Loucy (cell line): ENCODE results near the gene PRADC1.

Experiments
- H2AFZ ChIP-seq: fragments of 200-600 bp; sonication (generic); 2 replicates; pipeline ENCODE4 v1.6.0; 2016; ENCODE audit warnings: antibody characterized with exemption, mild to moderate bottlenecking, low read length, moderate library complexity
- H3F3A ChIP-seq: fragments of 200-600 bp; 2 replicates; pipeline ENCODE4 v1.6.0; 2016; ENCODE audit warnings: antibody characterized with exemption, low read depth, mild to moderate bottlenecking
- H3K27me3 ChIP-seq: fragments of 200-600 bp; sonication (generic); 2 replicates; pipeline ENCODE4 v1.6.1; 2014; ENCODE audit warnings: low read length, mild to moderate bottlenecking; ENCODE audit not compliant: insufficient read depth, poor library complexity, severe bottlenecking
- H3K36me3 ChIP-seq: fragments of 200-600 bp; sonication (generic); 2 replicates; pipeline ENCODE4 v1.6.1; 2016; ENCODE audit warnings: low read length; ENCODE audit not compliant: insufficient read depth
- H3K4me1 ChIP-seq: fragments of 200-600 bp; sonication (generic); 2 replicates; pipeline ENCODE4 v1.5.1; 2014; ENCODE audit warnings: low read length, mild to moderate bottlenecking; ENCODE audit not compliant: insufficient read depth, poor library complexity, severe bottlenecking
- H3K4me2 ChIP-seq: fragments of 200-600 bp; sonication (generic); 2 replicates; pipeline ENCODE4 v1.6.0; 2014; ENCODE audit warnings: antibody characterized with exemption, low read length, low read depth, mild to moderate bottlenecking; ENCODE audit not compliant: poor library complexity, severe bottlenecking
- H3K4me3 ChIP-seq: fragments of 200-600 bp; sonication (generic); 2 replicates; pipeline ENCODE4 v1.5.1; 2014; ENCODE audit warnings: low read length, mild to moderate bottlenecking, mixed read lengths; ENCODE audit not compliant: poor library complexity, severe bottlenecking
- H3K79me2 ChIP-seq: fragments of 200-600 bp; sonication (generic); 2 replicates; pipeline ENCODE4 v1.6.1; 2014; ENCODE audit warnings: low read length; ENCODE audit not compliant: insufficient read depth
- H3K9ac ChIP-seq: fragments of 200-600 bp; sonication (generic); 2 replicates; pipeline ENCODE4 v1.6.0; 2014; ENCODE audit warnings: mild to moderate bottlenecking, low read depth, low read length, moderate library complexity; ENCODE audit not compliant: poor library complexity, severe bottlenecking
- H3K9me2 ChIP-seq: fragments of 200-600 bp; sonication (generic); replicated peaks from 2 replicates; pipeline ENCODE4 v1.6.1; 2016; ENCODE audit warnings: low read depth, low read length, mixed read lengths
- H3K9me3 ChIP-seq: fragments of 200-600 bp; sonication (generic); 2 replicates; pipeline ENCODE4 v1.6.1; 2014; ENCODE audit warnings: mild to moderate bottlenecking, antibody characterized with exemption, low read length, low read depth; ENCODE audit not compliant: insufficient read depth
- H4K20me1 ChIP-seq: fragments of 200-600 bp; sonication (generic); 2 replicates; pipeline ENCODE4 v1.6.0; 2014; ENCODE audit warnings: antibody characterized with exemption, low read length, mild to moderate bottlenecking; ENCODE audit not compliant: insufficient read depth, poor library complexity, severe bottlenecking
- EZH2phosphoT487 ChIP-seq: fragments of 200-600 bp; IDR thresholded peaks from 2 replicates; pipeline ENCODE4 v1.6.1; 2018; ENCODE audit warnings: antibody characterized with exemption, mild to moderate bottlenecking, moderate library complexity, borderline replicate concordance
- TF ChIP-seq, protein P1 (sequence below): fragments of 200-600 bp; sonication (generic); conservative IDR thresholded peaks from 2 replicates; pipeline ENCODE4 v1.5.1; 2014; ENCODE audit warnings: mild to moderate bottlenecking, antibody characterized with exemption, low read length

The PRADC1 gene

GRCh38 chr2:73215254-73215653, 17.8 kb downstream of the PRADC1 start:
- H4K20me1 ChIP-seq, result no peaks in the 10 kb centered on the region
- TF ChIP-seq, protein P1, sequence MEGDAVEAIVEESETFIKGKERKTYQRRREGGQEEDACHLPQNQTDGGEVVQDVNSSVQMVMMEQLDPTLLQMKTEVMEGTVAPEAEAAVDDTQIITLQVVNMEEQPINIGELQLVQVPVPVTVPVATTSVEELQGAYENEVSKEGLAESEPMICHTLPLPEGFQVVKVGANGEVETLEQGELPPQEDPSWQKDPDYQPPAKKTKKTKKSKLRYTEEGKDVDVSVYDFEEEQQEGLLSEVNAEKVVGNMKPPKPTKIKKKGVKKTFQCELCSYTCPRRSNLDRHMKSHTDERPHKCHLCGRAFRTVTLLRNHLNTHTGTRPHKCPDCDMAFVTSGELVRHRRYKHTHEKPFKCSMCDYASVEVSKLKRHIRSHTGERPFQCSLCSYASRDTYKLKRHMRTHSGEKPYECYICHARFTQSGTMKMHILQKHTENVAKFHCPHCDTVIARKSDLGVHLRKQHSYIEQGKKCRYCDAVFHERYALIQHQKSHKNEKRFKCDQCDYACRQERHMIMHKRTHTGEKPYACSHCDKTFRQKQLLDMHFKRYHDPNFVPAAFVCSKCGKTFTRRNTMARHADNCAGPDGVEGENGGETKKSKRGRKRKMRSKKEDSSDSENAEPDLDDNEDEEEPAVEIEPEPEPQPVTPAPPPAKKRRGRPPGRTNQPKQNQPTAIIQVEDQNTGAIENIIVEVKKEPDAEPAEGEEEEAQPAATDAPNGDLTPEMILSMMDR, result no peak
- TF ChIP-seq EZH2phosphoT487, result no peak
- H3K79me2 ChIP-seq, result peaks cover 15% of the 10 kb centered on the region; the same call in 1 of the 2 replicates
- H3K4me2 ChIP-seq, result peak overlapping the region; percentile 89
- 0 out of 2 replicates have a peak overlapping the region, but pooled peaks have one; percentile 78 for H2AFZ ChIP-seq
- no peaks in the 10 kb centered on the region for H3K9me3 ChIP-seq
- H3K4me3 ChIP-seq, result peak overlapping the region; percentile 75
- peaks cover 3% of the 10 kb centered on the region; the same call in 1 of the 2 replicates for H3F3A ChIP-seq
- peaks cover 26% of the 10 kb centered on the region for H3K4me1 ChIP-seq
- no peaks in the 10 kb centered on the region for H3K9me2 ChIP-seq
- peak overlapping the region; percentile 72 for H3K9ac ChIP-seq
- no peaks in the 10 kb centered on the region for H3K27me3 ChIP-seq
- no peaks in the 10 kb centered on the region for H3K36me3 ChIP-seq

GRCh38 chr2:73214120-73215035, 18.7 kb downstream of the PRADC1 start, which contains the start of gene SMYD5:
SMYD5 (plus strand) TSS chr2:73214245; CDS start chr2:73214267, 22 bp downstream.
- H3K9ac ChIP-seq, result peak within 1 kb of the TSS; percentile 72
- no peaks in the 10 kb centered on the region for H3K9me3 ChIP-seq
- no peaks in the 10 kb centered on the region for H4K20me1 ChIP-seq
- H3K79me2 ChIP-seq, result peaks cover 15% of the 10 kb centered on the region; the same call in 1 of the 2 replicates
- H3K27me3 ChIP-seq, result no peaks in the 10 kb centered on the region
- H3K4me2 ChIP-seq, result peak within 1 kb of the TSS; percentile 89
- H3K4me3 ChIP-seq, result peak within 1 kb of the TSS; percentile 75
- peaks cover 3% of the 10 kb centered on the region; the same call in 1 of the 2 replicates for H3F3A ChIP-seq
- no peaks in the 10 kb centered on the region for H3K36me3 ChIP-seq
- TF ChIP-seq, protein P1, result no peak
- no peak for TF ChIP-seq EZH2phosphoT487
- H3K4me1 ChIP-seq, result peaks cover 26% of the 10 kb centered on the region
- H3K9me2 ChIP-seq, result no peaks in the 10 kb centered on the region
- peak within 1 kb of the TSS; percentile 78 for H2AFZ ChIP-seq

- no peaks in the 10 kb centered on the region for H3K27me3 ChIP-seq
- H3K9me2 ChIP-seq, result no peaks in the 10 kb centered on the region
- H3K36me3 ChIP-seq, result no peaks in the 10 kb centered on the region
- no peaks in the 10 kb centered on the region for H4K20me1 ChIP-seq
- TF ChIP-seq, protein P1, result peak; percentile 92
- no peak for TF ChIP-seq EZH2phosphoT487
- H3K9me3 ChIP-seq, result no peaks in the 10 kb centered on the region
- H3K9ac ChIP-seq, result peak overlapping the region; percentile 72
- peaks cover 3% of the 10 kb centered on the region; the same call in 1 of the 2 replicates for H3F3A ChIP-seq
- peaks cover 15% of the 10 kb centered on the region; the same call in 1 of the 2 replicates for H3K79me2 ChIP-seq
- H3K4me2 ChIP-seq, result peak overlapping the region; percentile 89
- no peak overlapping the region for H2AFZ ChIP-seq
- H3K4me1 ChIP-seq, result peaks cover 26% of the 10 kb centered on the region
- peak overlapping the region; percentile 75 for H3K4me3 ChIP-seq
These were observed 20.4 kb downstream of the PRADC1 start for GRCh38 chr2:73212448-73213176.
